Measurements from ENCODE around the gene CD46.

GRCh38 chr1:207779008-207779407 is 27.2 kb downstream of the CD46 start:
- no peak for TF ChIP-seq CTCF (conservative IDR thresholded peaks at IDR 0.05)
- TF ChIP-seq EZH2 (IDR thresholded peaks at IDR 0.05; ENCODE audit: low read depth) = no peak
